Left ventricle myocardium inferior (tissue), 1 donor: Measurements from ENCODE around the gene TACC3. TPM values are rescaled to one million over a fixed set of nuclear protein-coding genes. Genes with fewer than 3 reads are reported as not detected.
A peak's percentile ranks its signal among the peaks of the same experiment; 100 is the strongest.

Experiments used
- DNase-seq: peaks from one replicate; pipeline ENCODE4 v3.0.0-alpha.2; 2020
- H3K27ac ChIP-seq: fragments of 200-600 bp; replicated peaks from 2 replicates; pipeline ENCODE4 v1.8.0; 2021
- H3K27me3 ChIP-seq: fragments of 200-600 bp; 2 replicates; pipeline ENCODE4 v1.8.0; 2021; ENCODE audit warnings: low read depth
- H3K36me3 ChIP-seq: fragments of 200-600 bp; 2 replicates; pipeline ENCODE4 v1.8.0; 2021
- H3K4me1 ChIP-seq: fragments of 200-600 bp; 2 replicates; pipeline ENCODE4 v1.8.0; 2021
- H3K4me3 ChIP-seq: fragments of 200-600 bp; 2 replicates; pipeline ENCODE4 v1.8.0; 2021; ENCODE audit warnings: mild to moderate bottlenecking, moderate library complexity
- H3K9me3 ChIP-seq: fragments of 200-600 bp; replicated peaks from 2 replicates; pipeline ENCODE4 v1.8.0; 2021
- CTCF ChIP-seq: fragments of 200-600 bp; IDR thresholded peaks from 2 replicates; pipeline ENCODE4 v1.8.0; 2021; ENCODE audit warnings: antibody characterized with exemption, mild to moderate bottlenecking, borderline replicate concordance
- intact Hi-C: fragments of 100-400 bp; cut with micrococcal nuclease; formaldehyde crosslinking; loops from one replicate; pipeline ENCODE4 v1.11.0; 2022
- total RNA-seq: library from RNA; stranded (reverse); fragmentation: NEBNext Ultra II Directional; extraction: Animal tissue kit (Norgen Biotek cat#: 25700); gene quantifications from one replicate; pipeline ENCODE4 v1.2.1, GENCODE V29; 2021
- donor health status: DM: no; HTN: yes; CAD: no; lungs with severe emphysema.

Gene TACC3
- total RNA-seq, 1 donor from 2014 or later, result 5.8 TPM

GRCh38 chr4:1676605-1677525 lies 44.5 kb upstream of the TACC3 start:
- Histone ChIP-seq H3K27ac (no peak overlapping the region), H3K36me3 (no peaks in the 10 kb centered on the region), H3K4me1 (no peaks in the 10 kb centered on the region), H3K9me3 (no peaks in the 10 kb centered on the region), H3K27me3 (no peaks in the 10 kb centered on the region), H3K4me3 (no peak overlapping the region)
- TF ChIP-seq CTCF, result no peak
- DNase-seq, result no peak
- intact Hi-C loops, result no loop called here

- peaks cover 3% of the 10 kb centered on the region for H3K4me1 ChIP-seq
- no peak overlapping the region for H3K27ac ChIP-seq
- TF ChIP-seq CTCF, result no peak
- intact Hi-C loops, result no loop called here
- H3K36me3 ChIP-seq, result no peaks in the 10 kb centered on the region
- H3K27me3 ChIP-seq, result no peaks in the 10 kb centered on the region
- H3K9me3 ChIP-seq, result no peaks in the 10 kb centered on the region
- DNase-seq, result no peak
- no peak overlapping the region for H3K4me3 ChIP-seq
These were observed 43.1 kb upstream of the TACC3 start for GRCh38 chr4:1678244-1678643.

- no peak for TF ChIP-seq CTCF
- no peaks in the 10 kb centered on the region for H3K9me3 ChIP-seq
- intact Hi-C loops, result no loop called here
- peaks cover 14% of the 10 kb centered on the region for H3K4me1 ChIP-seq
- no peaks in the 10 kb centered on the region for H3K36me3 ChIP-seq
- no peaks in the 10 kb centered on the region for H3K27me3 ChIP-seq
- peak overlapping the region; percentile 77 for H3K4me3 ChIP-seq
- no peak for DNase-seq
- peak overlapping the region; percentile 67 for H3K27ac ChIP-seq
These were observed 38.5 kb upstream of the TACC3 start for GRCh38 chr4:1682860-1683259.

- peaks cover 14% of the 10 kb centered on the region for H3K4me1 ChIP-seq
- H3K36me3 ChIP-seq, result no peaks in the 10 kb centered on the region
- DNase-seq, result no peak
- peak overlapping the region; percentile 77 for H3K4me3 ChIP-seq
- no peak for TF ChIP-seq CTCF
- no peaks in the 10 kb centered on the region for H3K27me3 ChIP-seq
- H3K9me3 ChIP-seq, result no peaks in the 10 kb centered on the region
- intact Hi-C loops, result no loop called here
- H3K27ac ChIP-seq, result peak overlapping the region; percentile 67
These were observed 38.0 kb upstream of the TACC3 start for GRCh38 chr4:1683261-1683735.

GRCh38 chr4:1683736-1684505 lies 37.4 kb upstream of the TACC3 start, which contains the start of gene FAM53A:
Gene FAM53A, minus strand, starts transcription at chr4:1684313. Its CDS starts 15,572 bp downstream, at chr4:1668741.
- peaks cover 14% of the 10 kb centered on the region for H3K4me1 ChIP-seq
- intact Hi-C loops, result no loop called here
- peak within 1 kb of the TSS; percentile 77 for H3K4me3 ChIP-seq
- DNase-seq, result peak; percentile 93
- no peaks in the 10 kb centered on the region for H3K36me3 ChIP-seq
- no peak for TF ChIP-seq CTCF
- H3K27me3 ChIP-seq, result no peaks in the 10 kb centered on the region
- peak within 1 kb of the TSS; percentile 73 for H3K27ac ChIP-seq
- no peaks in the 10 kb centered on the region for H3K9me3 ChIP-seq
